Activated naive CD4-positive, alpha-beta T cell treated with anti-CD3 and anti-CD28 coated beads, Interleukin-2, amount 50 U/mL, for 16 hours (primary cell): Measurements from ENCODE around the gene COL13A1.

ENCODE experiments used
- DNase-seq: peaks from one replicate; pipeline ENCODE4 v3.0.0-alpha.2; 2020

COL13A1 gene

GRCh38 chr10:69955897-69956740, 154.4 kb downstream of the COL13A1 start:
- no peak for DNase-seq

- DNase-seq = no peak
These were observed 155.1 kb downstream of the COL13A1 start for GRCh38 chr10:69956741-69957230.

GRCh38 chr10:69957241-69957885, 155.7 kb downstream of the COL13A1 start:
- DNase-seq = no peak

DNA sequence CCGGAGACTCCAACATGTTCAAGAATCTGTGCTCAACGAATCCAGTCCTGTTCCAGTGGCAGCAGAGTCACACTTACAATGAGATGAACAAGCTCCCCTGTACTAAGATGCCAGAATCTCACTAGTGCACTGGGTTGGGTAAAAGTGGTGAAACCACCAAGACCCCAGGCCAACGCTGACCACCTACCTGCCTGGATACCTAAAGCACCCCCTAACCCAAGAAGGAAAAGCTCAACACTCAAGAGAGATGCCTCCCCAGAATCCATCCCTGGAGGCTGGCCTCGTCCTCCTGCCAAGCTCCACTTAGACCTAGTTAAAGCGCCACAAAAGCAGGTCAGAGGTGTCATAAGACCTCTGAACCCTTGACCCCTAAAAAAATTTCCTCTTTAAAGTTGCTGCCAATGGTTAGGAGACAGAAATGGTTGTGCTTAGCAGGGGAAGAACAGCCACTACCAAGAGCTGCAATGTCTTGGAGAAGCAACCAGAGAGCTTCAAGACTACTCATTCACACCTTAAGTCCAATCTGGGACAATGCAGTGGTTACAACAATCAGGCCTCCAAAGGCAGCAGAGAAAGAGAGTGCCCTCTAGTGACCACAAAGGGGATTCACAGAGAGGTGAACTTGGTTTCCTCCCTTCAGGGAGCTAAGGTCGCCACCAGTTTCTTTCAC, 156.3 kb downstream of the COL13A1 start:
- no peak for DNase-seq

GRCh38 chr10:69958556-69958902, 156.8 kb downstream of the COL13A1 start:
- no peak for DNase-seq

GRCh38 chr10:69959911-69960310, 158.2 kb downstream of the COL13A1 start:
- DNase-seq = no peak

DNA sequence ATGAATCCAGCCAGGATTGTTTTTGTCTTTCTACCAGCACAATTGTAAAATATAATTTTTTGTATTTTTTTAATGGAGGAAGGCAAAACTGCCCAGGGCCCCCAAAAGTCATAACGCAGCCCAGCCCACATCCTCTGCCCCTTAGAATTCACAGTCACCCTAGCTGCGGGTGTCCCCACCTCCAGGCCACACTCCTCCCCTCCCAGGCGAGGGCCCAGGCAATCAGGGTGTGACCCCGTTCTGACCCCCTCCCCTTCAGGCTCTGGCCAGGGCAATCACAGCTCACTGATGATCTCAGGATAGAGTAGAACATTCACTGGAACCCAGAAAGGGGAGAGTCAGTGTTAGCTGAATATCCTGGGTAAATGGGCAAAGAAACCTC, 158.9 kb downstream of the COL13A1 start:
- no peak for DNase-seq

- no peak for DNase-seq
These were observed 159.5 kb downstream of the COL13A1 start for GRCh38 chr10:69960988-69961880.

GRCh38 chr10:69961881-69962745, 160.4 kb downstream of the COL13A1 start:
- no peak for DNase-seq

GRCh38 chr10:69962746-69963135, 161.0 kb downstream of the COL13A1 start:
- DNase-seq = no peak

- no peak for DNase-seq
These were observed 161.6 kb downstream of the COL13A1 start for GRCh38 chr10:69963178-69963834.

GRCh38 chr10:69963835-69964710, 162.4 kb downstream of the COL13A1 start:
- no peak for DNase-seq

GRCh38 chr10:69965086-69965485, 163.4 kb downstream of the COL13A1 start:
- no peak for DNase-seq

DNA sequence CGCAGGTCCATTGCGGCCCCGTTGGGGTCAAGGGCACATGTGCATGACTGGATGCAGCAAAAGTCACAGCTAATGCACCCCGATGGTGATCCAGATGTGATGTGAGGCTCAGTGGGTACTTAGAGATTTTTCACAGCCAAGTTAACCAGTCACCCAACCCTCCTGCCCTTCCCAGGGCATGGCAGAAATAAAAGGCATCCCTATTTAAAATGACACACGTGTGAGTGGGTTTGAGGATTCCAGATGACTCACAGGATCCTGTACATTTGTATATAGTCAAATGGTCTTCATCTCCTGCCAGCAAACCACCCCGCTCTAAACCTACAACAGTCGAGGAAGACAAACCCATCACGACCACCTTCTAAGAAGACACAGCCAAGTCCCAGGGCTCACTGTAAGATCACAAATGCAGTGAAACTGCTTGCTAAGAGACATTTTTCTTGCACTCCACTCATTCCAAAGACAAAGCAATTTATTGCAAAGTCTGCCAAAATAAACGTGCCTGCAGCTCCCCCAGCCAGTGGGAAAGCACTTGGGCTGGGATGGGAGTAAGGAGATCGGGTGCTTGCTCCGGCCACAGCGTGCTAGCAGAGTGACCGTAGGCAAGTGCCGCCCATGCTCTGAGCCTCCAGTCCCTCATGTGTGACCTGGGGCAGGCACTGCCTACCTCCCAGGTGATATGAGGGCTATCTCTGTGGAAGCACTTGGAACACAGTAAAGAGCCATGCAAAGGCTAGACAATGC, 164.4 kb downstream of the COL13A1 start:
- no peak for DNase-seq

- no peak for DNase-seq
These were observed 167.1 kb downstream of the COL13A1 start for GRCh38 chr10:69968830-69969229.

- DNase-seq = no peak
These were observed 168.3 kb downstream of the COL13A1 start for GRCh38 chr10:69969977-69970376.

DNA sequence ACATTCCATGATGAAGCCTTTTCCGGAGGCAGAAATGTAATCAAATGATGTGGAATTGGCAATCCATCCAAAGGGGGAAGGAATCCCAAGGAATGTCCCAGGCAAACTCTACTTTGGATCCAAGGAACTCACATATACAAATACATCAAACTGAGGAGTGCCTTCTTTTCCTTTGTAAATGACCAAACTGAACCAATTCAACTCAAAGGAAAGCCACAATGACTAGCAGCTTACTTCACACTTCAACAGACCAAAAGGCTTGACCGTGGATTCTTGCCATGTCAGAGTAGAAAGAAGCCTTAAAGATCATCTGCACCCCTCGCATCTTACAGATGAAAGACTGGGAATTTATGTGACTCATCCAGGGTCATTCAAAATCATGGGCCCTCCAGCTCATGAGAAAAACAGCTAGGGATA, 171.3 kb downstream of the COL13A1 start:
- DNase-seq = no peak

DNA sequence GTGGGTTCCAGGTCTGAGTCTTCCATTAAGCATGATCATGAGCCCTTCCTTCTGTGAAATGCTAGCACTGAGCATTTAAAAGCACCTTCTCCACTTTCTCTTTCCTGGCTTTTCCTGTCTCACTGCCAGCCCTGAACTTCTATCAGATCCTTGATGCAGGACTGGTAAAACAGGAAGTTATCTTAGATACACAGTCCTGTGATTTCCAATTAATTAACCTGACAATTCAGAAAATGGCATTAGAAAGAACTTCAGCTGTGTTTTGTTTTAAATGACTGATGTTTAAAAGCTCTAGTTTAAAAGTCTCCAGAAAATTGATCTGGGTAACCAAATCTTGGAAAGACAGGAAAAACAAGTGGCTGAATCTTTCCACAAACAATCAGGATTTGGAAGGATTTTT, 172.0 kb downstream of the COL13A1 start:
- no peak for DNase-seq

DNA sequence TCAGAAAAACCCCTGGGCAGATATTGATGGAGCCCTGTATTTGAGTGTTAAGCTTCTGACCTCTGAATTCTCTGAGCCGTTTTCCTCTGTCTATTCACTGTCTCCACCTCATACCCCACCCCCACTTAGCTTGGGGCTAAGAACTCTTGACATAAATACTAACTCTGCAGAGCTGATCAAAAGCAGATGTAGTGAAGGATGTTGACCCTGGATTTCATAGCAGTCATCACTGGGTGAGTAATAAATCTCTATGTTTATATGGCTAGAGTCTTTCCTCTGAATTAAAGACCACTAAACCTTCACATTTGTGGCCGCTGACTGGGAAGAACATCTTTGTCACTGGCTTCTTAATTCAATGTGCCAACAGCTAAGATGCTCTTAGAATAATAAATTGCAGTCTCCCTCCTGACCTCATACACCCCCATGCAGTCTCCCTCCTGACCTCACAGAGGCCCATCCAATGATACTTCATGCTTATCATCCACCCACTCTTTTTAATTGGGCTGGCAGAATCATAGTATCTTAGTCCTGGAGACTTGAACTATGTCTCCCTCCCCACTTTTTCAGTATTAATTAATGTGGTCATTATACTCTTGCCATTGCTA, 172.9 kb downstream of the COL13A1 start:
- DNase-seq = no peak
